Lower lobe of right lung (tissue), 2 donors: ENCODE results near the gene FAAH2. TPM values are rescaled to one million over a fixed set of nuclear protein-coding genes. Genes with fewer than 3 reads are reported as not detected.

ENCODE experiments used
- ATAC-seq, 2 donors: fragments of 200-7000 bp; cut with Tn5 transposase; one replicate each; pipeline ENCODE4 v1.9.1; 2020 to 2022; ENCODE audit warnings: mild to moderate bottlenecking in 2 of 2, moderate library complexity in 2 of 2
- DNase-seq: peaks from one replicate; pipeline ENCODE4 v3.0.0-alpha.2; 2020
- H3K27ac ChIP-seq: fragments of 200-600 bp; one replicate; pipeline ENCODE4 v1.8.0; 2022
- H3K27me3 ChIP-seq: fragments of 200-600 bp; one replicate; pipeline ENCODE4 v1.8.0; 2022; ENCODE audit warnings: low read depth
- H3K36me3 ChIP-seq: fragments of 200-600 bp; one replicate; pipeline ENCODE4 v1.8.0; 2022; ENCODE audit warnings: mild to moderate bottlenecking
- H3K4me1 ChIP-seq: fragments of 200-600 bp; one replicate; pipeline ENCODE4 v1.8.0; 2022
- H3K4me3 ChIP-seq: fragments of 200-600 bp; one replicate; pipeline ENCODE4 v1.8.0; 2022; ENCODE audit warnings: mild to moderate bottlenecking
- H3K9me3 ChIP-seq: fragments of 200-600 bp; one replicate; pipeline ENCODE4 v1.8.0; 2022
- intact Hi-C: fragments of 100-400 bp; cut with DNase I; formaldehyde crosslinking; loops from one replicate; pipeline ENCODE4 v1.11.0; 2022
- total RNA-seq: library from RNA; stranded (reverse); fragmentation: NEBNext Ultra II Directional; extraction: Animal tissue kit (Norgen Biotek cat#: 25700); gene quantifications from one replicate; pipeline ENCODE4 v1.2.1, GENCODE V29; 2021
- TF ChIP-seq, protein P1 (sequence below): fragments of 200-600 bp; IDR thresholded peaks from one replicate; pipeline ENCODE4 v1.8.0; 2022; ENCODE audit warnings: antibody characterized with exemption, mild to moderate bottlenecking
- donor health status: DM: no; HTN: yes; CAD: no; lungs with severe emphysema.

Gene FAAH2
- total RNA-seq, 1 donor from 2014 or later: 6.1 TPM

DNA sequence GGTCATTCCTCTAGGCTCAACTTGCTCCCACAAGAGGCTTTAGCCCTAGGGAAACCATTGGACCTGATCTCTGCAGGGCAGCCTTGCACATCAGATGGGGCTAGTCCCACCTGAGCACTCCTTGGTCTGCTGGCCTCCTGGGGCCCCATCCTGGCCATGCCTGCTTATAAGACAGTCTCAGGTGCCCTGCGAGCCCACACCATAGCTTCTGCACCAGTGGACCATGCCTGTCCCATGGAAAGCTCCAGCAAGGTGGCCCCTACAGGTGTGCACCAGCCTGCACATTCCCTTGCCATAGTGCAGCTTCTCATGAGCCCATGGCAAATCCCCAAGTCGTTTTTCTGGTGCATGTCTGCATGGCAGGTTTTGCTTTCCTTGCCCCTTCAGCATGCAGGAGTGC lies 19.6 kb upstream of the FAAH2 start:
- intact Hi-C loops: no loop called here
- no peaks in the 10 kb centered on the region for H3K36me3 ChIP-seq
- no peaks in the 10 kb centered on the region for H3K27me3 ChIP-seq
- H3K9me3 ChIP-seq: no peaks in the 10 kb centered on the region
- H3K4me3 ChIP-seq: no peak overlapping the region
- H3K27ac ChIP-seq: no peak overlapping the region
- TF ChIP-seq, protein P1, sequence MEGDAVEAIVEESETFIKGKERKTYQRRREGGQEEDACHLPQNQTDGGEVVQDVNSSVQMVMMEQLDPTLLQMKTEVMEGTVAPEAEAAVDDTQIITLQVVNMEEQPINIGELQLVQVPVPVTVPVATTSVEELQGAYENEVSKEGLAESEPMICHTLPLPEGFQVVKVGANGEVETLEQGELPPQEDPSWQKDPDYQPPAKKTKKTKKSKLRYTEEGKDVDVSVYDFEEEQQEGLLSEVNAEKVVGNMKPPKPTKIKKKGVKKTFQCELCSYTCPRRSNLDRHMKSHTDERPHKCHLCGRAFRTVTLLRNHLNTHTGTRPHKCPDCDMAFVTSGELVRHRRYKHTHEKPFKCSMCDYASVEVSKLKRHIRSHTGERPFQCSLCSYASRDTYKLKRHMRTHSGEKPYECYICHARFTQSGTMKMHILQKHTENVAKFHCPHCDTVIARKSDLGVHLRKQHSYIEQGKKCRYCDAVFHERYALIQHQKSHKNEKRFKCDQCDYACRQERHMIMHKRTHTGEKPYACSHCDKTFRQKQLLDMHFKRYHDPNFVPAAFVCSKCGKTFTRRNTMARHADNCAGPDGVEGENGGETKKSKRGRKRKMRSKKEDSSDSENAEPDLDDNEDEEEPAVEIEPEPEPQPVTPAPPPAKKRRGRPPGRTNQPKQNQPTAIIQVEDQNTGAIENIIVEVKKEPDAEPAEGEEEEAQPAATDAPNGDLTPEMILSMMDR: no peak
- no peaks in the 10 kb centered on the region for H3K4me1 ChIP-seq
- DNase-seq (no peak), ATAC-seq (no peak)

- intact Hi-C loops: no loop called here
- H3K27ac ChIP-seq: no peak overlapping the region
- DNase-seq (no peak), ATAC-seq (no peak)
- H3K4me1 ChIP-seq: no peaks in the 10 kb centered on the region
- TF ChIP-seq, protein P1: no peak
- no peaks in the 10 kb centered on the region for H3K27me3 ChIP-seq
- no peak overlapping the region for H3K4me3 ChIP-seq
- H3K36me3 ChIP-seq: no peaks in the 10 kb centered on the region
- no peaks in the 10 kb centered on the region for H3K9me3 ChIP-seq
These were observed 19.2 kb upstream of the FAAH2 start for GRCh38 chrX:57267308-57267707.

GRCh38 chrX:57270980-57271379 lies 15.5 kb upstream of the FAAH2 start:
- DNase-seq (no peak), ATAC-seq (no peak)
- Histone ChIP-seq H3K27me3 (no peaks in the 10 kb centered on the region), H3K36me3 (no peaks in the 10 kb centered on the region), H3K4me3 (no peak overlapping the region), H3K9me3 (peaks cover 4% of the 10 kb centered on the region), H3K27ac (no peak overlapping the region), H3K4me1 (no peaks in the 10 kb centered on the region)
- TF ChIP-seq, protein P1: no peak
- intact Hi-C loops: no loop called here

DNA sequence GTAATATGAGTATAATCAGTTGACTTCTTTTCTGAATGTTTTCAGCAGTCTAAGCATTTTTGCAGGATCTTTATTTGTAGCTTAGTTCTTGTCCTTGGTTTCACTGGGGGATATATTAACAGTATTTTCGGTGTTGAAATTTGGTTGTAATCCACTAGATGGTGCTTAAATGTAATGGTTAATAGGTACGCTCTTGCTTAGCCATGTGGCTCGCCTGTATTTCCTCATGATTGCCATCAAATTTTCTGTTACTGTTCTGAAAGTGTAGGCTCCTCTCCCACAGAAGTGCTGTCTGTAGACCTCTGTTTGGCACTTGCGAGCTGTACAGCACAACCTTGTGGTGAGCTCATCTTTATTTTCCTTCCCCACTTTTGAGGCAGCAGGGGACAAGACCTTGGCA lies 3.9 kb upstream of the FAAH2 start:
- intact Hi-C loops: no loop called here
- DNase-seq (no peak), ATAC-seq (no peak)
- H3K9me3 ChIP-seq: no peaks in the 10 kb centered on the region
- no peaks in the 10 kb centered on the region for H3K36me3 ChIP-seq
- TF ChIP-seq, protein P1: no peak
- H3K27me3 ChIP-seq: no peaks in the 10 kb centered on the region
- H3K4me1 ChIP-seq: no peaks in the 10 kb centered on the region
- no peak overlapping the region for H3K27ac ChIP-seq
- no peak overlapping the region for H3K4me3 ChIP-seq

DNA sequence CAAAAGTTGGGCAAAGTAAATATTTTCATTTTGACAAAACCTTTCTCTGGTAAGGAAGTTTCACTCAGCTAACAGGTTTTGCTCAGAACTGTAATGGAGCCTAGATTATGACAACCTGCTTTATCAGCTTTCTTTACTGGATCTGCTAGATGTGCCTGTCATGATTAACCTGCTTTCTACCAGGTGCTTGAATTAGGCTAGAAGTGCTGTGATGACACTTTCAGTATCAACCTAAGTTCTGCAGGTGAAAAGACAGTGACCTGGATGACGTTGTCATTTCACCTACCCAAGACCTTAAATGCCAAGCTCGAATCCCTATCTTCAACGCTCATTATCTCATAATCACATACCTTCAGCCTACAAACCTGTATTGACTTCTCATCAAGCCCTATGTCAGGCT lies 1.5 kb upstream of the FAAH2 start:
- Histone ChIP-seq H3K27me3 (no peaks in the 10 kb centered on the region), H3K4me1 (no peaks in the 10 kb centered on the region), H3K27ac (no peak overlapping the region), H3K4me3 (no peak overlapping the region), H3K9me3 (no peaks in the 10 kb centered on the region), H3K36me3 (no peaks in the 10 kb centered on the region)
- intact Hi-C loops: no loop called here
- DNase-seq (no peak), ATAC-seq (no peak)
- TF ChIP-seq, protein P1: no peak

- TF ChIP-seq, protein P1: no peak
- Histone ChIP-seq H3K9me3 (no peaks in the 10 kb centered on the region), H3K4me3 (no peak overlapping the region), H3K27me3 (no peaks in the 10 kb centered on the region), H3K27ac (no peak overlapping the region), H3K36me3 (no peaks in the 10 kb centered on the region), H3K4me1 (no peaks in the 10 kb centered on the region)
- ATAC-seq: no peak
- intact Hi-C loops: no loop called here
- no peak for DNase-seq
These were observed 2.6 kb downstream of the FAAH2 start for GRCh38 chrX:57289089-57289488.
